ENCODE measurements around the gene ZC3H4. TPM values are rescaled to one million over a fixed set of nuclear protein-coding genes. Genes with fewer than 3 reads are reported as not detected.

Gene ZC3H4
- total and polyA plus RNA-seq, 2 of the 8 experiments (the other 6 are each of a cell fraction or from before 2014, with no cell fraction given): 6.6 to 92.0 TPM

DNA sequence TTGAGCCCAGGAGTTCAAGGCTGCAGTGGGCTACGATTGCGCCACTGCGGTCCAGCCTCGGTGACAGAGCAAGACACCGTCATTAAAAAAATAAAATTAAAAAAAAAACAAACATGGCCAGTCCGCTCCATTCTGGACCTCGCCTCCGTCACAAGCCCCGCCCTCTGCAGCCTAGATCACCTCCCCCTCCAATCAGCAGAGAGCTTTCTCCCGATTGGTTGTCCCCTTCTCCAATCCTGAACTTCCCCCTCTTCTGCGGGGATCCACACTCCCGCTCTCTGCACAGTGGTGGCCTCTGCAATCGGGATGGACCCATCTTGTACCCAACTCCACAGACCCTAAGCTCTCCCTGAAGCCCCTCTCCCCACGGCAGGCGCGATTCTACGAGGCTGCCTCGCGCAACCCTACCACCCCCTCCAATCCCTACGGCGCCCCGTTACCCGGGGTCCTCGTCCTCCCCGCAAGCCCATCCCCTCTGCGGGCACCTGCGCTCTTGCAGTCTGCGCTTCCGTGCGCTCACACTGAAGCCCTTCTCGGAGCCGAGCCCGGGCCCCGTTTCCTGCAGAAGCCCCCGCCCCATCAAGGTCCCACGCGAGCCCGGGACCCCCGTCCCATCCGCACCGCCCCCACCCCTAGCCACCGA lies 65.7 kb downstream of the ZC3H4 start:
- Histone ChIP-seq H3K9ac (replicated peaks in 1 of 4; ENCODE audit: extremely low read depth in 1 of 4, low read depth in 3 of 4, low read length in 3 of 4) (peak overlapping the region in 3 of 4 experiments; percentile 45 to 77 (median 51); a peak in 6 of 7 replicates), H4K20me1 (replicated peaks in 1 of 2; ENCODE audit: control insufficient read depth in 1 of 2, insufficient read depth in 2 of 2, low read length in 2 of 2) (peaks cover 0 to 3% of the 10 kb centered on the region in 2 experiments), H4K91ac (replicated peaks; ENCODE audit: insufficient read length, low read length) (no peak overlapping the region), H2BK12ac (ENCODE audit: low read depth, low read length) (no peak overlapping the region), H3K9me3 (ENCODE audit: insufficient read depth in 2 of 2, low read depth in 1 of 2, low read length in 1 of 2) (no peaks in the 10 kb centered on the region), H3K23ac (ENCODE audit: insufficient read length) (no peak overlapping the region), H4K5ac (ENCODE audit: insufficient read length, low read depth, low read length) (no peak overlapping the region), H3K79me2 (ENCODE audit: control insufficient read depth in 1 of 2, insufficient read depth in 2 of 2, low read length in 2 of 2) (peaks cover 0 to 10% of the 10 kb centered on the region in 2 experiments; a peak in 2 of 4 replicates), H2AFZ (ENCODE audit: low read length) (peak overlapping the region; percentile 60; the same call in 1 of the 2 replicates), H3K36me3 (ENCODE audit: control insufficient read depth in 2 of 4, insufficient read depth in 4 of 4, low read length in 3 of 4) (peaks cover 0 to 6% (median 2%) of the 10 kb centered on the region in 4 experiments; a peak in 2 of 8 replicates), H3K14ac (ENCODE audit: insufficient read length) (no peak overlapping the region), H2AK5ac (ENCODE audit: low read depth, low read length) (0 out of 2 replicates have a peak overlapping the region, but pooled peaks have one; percentile 32), H3K18ac (ENCODE audit: extremely low read depth, low read length) (peak overlapping the region; percentile 51; the same call in 1 of the 2 replicates), H2BK120ac (replicated peaks; ENCODE audit: low read depth, low read length) (no peak overlapping the region), H3K23me2 (ENCODE audit: low read depth, low read length) (peaks cover 4% of the 10 kb centered on the region), H3K4me1 (replicated peaks in 1 of 4; ENCODE audit: control insufficient read depth in 3 of 4, insufficient read depth in 4 of 4, low read length in 3 of 4) (peaks cover 0 to 5% (median 4%) of the 10 kb centered on the region in 4 experiments; a peak in 3 of 7 replicates), H3K4me2 (ENCODE audit: insufficient read depth in 1 of 2, low read depth in 2 of 2, low read length in 2 of 2) (peak overlapping the region; percentile 70 to 88), H2BK15ac (ENCODE audit: low read length) (no peak overlapping the region), H3K79me1 (ENCODE audit: low read depth, low read length) (peaks cover 6% of the 10 kb centered on the region), H3K4ac (replicated peaks; ENCODE audit: insufficient read length, low read depth, low read length) (no peak overlapping the region), H3K27ac (ENCODE audit: low read depth, low read length) (no peak overlapping the region), H2BK5ac (ENCODE audit: low read depth, low read length) (no peak overlapping the region), H3K27me3 (replicated peaks in 1 of 4; ENCODE audit: control insufficient read depth in 3 of 4, extremely low read depth in 1 of 4, insufficient read depth in 3 of 4, low read length in 3 of 4) (no peaks in the 10 kb centered on the region), H4K8ac (ENCODE audit: extremely low read depth, insufficient read depth, low read length) (peak overlapping the region; percentile 88; the same call in 1 of the 2 replicates), H2BK20ac (ENCODE audit: low read length) (no peak overlapping the region), H3K56ac (replicated peaks; ENCODE audit: insufficient read length, low read depth, low read length) (no peak overlapping the region), H3K4me3 (ENCODE audit: extremely low read depth in 1 of 4, insufficient read depth in 2 of 4, low read depth in 3 of 4, low read length in 4 of 4) (peak overlapping the region; percentile 62 to 88 (median 80))
- DNase-seq (ENCODE audit: low read depth in 1 of 2, low spot score in 2 of 2): peak; percentile 63 to 91
- FAIRE-seq: peak; percentile 85
- 3% methylated on average over 28 of the region's 42 CpGs; no CpG with 5 or more reads in 1 of the 2 experiments for WGBS, 2 experiments (ENCODE audit: extremely low coverage in 1 of 2, insufficient coverage in 1 of 2, insufficient read length in 1 of 2, insufficient replicate concordance in 2 of 2, low coverage in 1 of 2, low lambda C conversion rate in 2 of 2, missing lambda C conversion rate in 1 of 2)
- CTCF ChIA-PET (ENCODE audit: partially characterized antibody): interaction anchor here (0.6 to 2.3 kb wide), 5 partner anchors 10 to 86 kb away, joined by 3 to 7 read pairs (median 4); no protein-coding TSS in a partner anchor
- POLR2A ChIA-PET (ENCODE audit: partially characterized antibody): interaction anchor here (0.5 to 3.5 kb wide), 15 partner anchors 10 to 177 kb away, joined by 3 to 31 read pairs (median 6); partner anchors contain the start of genes NPAS1 and ZC3H4
- peak; percentile 82 for TF ChIP-seq SP1 (IDR thresholded peaks at IDR 0.05; ENCODE audit: low read depth, low read length)
- no peak for TF ChIP-seq CHD1 (IDR thresholded peaks at IDR 0.05; ENCODE audit: low read depth, low read length)
- TF ChIP-seq RBBP5 (IDR thresholded peaks at IDR 0.05; ENCODE audit: borderline replicate concordance, low read depth, low read length): no peak
- TF ChIP-seq TBP (IDR thresholded peaks at IDR 0.05; ENCODE audit: low read depth, low read length): peak; percentile 53; the same call in 1 of the 2 replicates
- no peak for TF ChIP-seq BACH1 (IDR thresholded peaks at IDR 0.05; ENCODE audit: low read length)
- peak; percentile 31; the same call in 1 of the 2 replicates for TF ChIP-seq YY1 (IDR thresholded peaks at IDR 0.05; ENCODE audit: low read depth, low read length)
- TF ChIP-seq SAP30 (IDR thresholded peaks at IDR 0.05; ENCODE audit: insufficient read depth, insufficient replicate concordance, low read length): peak; percentile 65
- peak; percentile 34; the same call in 1 of the 2 replicates for TF ChIP-seq CHD2 (IDR thresholded peaks at IDR 0.05; ENCODE audit: low read length)
- TF ChIP-seq KDM5A (IDR thresholded peaks at IDR 0.05; ENCODE audit: low read length): peak; percentile 60; the same call in 1 of the 2 replicates
- TF ChIP-seq CREB1 (IDR thresholded peaks at IDR 0.05): 0 out of 2 replicates have a peak, but pooled peaks have one; percentile 12
- peak; percentile 67; the same call in 1 of the 2 replicates for TF ChIP-seq TAF1 (IDR thresholded peaks at IDR 0.05; ENCODE audit: low read depth, low read length)
- TF ChIP-seq POLR2AphosphoS5 (IDR thresholded peaks at IDR 0.05; ENCODE audit: low read depth, low read length): peak; percentile 61
